Calu3 (cell line): ENCODE results near the gene GASK1A. TPM values are rescaled to one million over a fixed set of nuclear protein-coding genes. Genes with fewer than 3 reads are reported as not detected.
"Not testable (repeated sequence)": the region's sequence is repeated elsewhere in the genome, so short reads cannot be mapped to it uniquely, and the experiment has no call there.

Source experiments
- BruUV-seq: library from RNA; stranded (reverse); fragments of 400-500 nt; replicated peaks from 2 replicates; lab custom pipeline; 2021; lab: Mats Ljungman, UMichigan
- CTCF ChIA-PET: fragments of 300-600 bp; sonication (Branson Sonifier 250); formaldehyde crosslinking; loops from one replicate; lab custom pipeline; 2022; ENCODE audit warnings: antibody characterized with exemption; lab: Charles Lee
- DNase-seq: peaks from one replicate; pipeline ENCODE4 v3.0.0; 2022
- H3K27ac Mint-ChIP-seq: one replicate; pipeline ENCODE4 v1.8.0; 2022; ENCODE audit warnings: mixed read lengths; ENCODE audit not compliant: unreplicated experiment
- H3K27me3 Mint-ChIP-seq: one replicate; pipeline ENCODE4 v1.8.0; 2022; ENCODE audit warnings: mixed read lengths; ENCODE audit not compliant: unreplicated experiment
- H3K36me3 Mint-ChIP-seq: one replicate; pipeline ENCODE4 v1.8.0; 2022; ENCODE audit warnings: mild to moderate bottlenecking, moderate library complexity, mixed read lengths; ENCODE audit not compliant: insufficient read depth, unreplicated experiment
- H3K4me1 Mint-ChIP-seq: one replicate; pipeline ENCODE4 v1.8.0; 2022; ENCODE audit warnings: mild to moderate bottlenecking, low read depth, mixed read lengths; ENCODE audit not compliant: unreplicated experiment
- H3K4me3 Mint-ChIP-seq: one replicate; pipeline ENCODE4 v1.8.0; 2022; ENCODE audit warnings: mild to moderate bottlenecking, low read depth, moderate library complexity, mixed read lengths; ENCODE audit not compliant: unreplicated experiment
- H3K9me3 Mint-ChIP-seq: one replicate; pipeline ENCODE4 v1.8.0; 2022; ENCODE audit warnings: low read depth, mixed read lengths; ENCODE audit not compliant: unreplicated experiment
- CTCF ChIP-seq: fragments of 200-600 bp; IDR thresholded peaks from one replicate; pipeline ENCODE4 v1.8.0; 2022; ENCODE audit warnings: antibody characterized with exemption; ENCODE audit not compliant: unreplicated experiment
- intact Hi-C: fragments of 100-400 bp; cut with micrococcal nuclease; formaldehyde crosslinking; loops from one replicate; pipeline ENCODE4 v1.10.0; 2022; ENCODE audit not compliant: unreplicated experiment
- total RNA-seq: library from RNA; stranded (reverse); gene quantifications from 2 replicates; pipeline ENCODE4 v1.2.3, GENCODE V29; 2022

Gene GASK1A
- total RNA-seq, 1 experiment from 2014 or later: 2.3 TPM

DNA sequence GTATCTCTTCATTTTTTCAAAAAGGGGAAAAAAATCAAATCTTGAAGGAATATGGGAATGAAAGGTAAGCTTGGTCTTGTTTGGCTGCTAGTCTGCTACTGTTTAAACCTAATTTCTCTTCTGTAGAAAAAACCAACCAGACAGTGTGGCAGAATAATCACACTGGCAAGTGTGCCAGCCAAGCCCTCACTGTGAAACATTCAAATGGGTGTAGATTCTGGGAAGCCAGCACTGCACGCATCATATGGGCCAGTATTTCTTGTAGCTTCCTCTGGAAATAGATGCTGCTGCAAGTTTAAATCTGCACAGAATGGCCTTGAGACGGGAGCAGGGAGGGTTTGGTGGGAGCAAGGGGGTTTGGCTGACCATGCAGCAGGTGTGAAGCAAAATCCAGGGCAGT is 64.7 kb downstream of the GASK1A start:
- Mint-ChIP-seq H3K36me3 (no peaks in the 10 kb centered on the region), H3K9me3 (peaks cover 5% of the 10 kb centered on the region), H3K4me1 (no peaks in the 10 kb centered on the region), H3K4me3 (no peak overlapping the region), H3K27me3 (peaks cover 35% of the 10 kb centered on the region), H3K27ac (no peak overlapping the region)
- no TSS peak for BruUV-seq
- DNase-seq: no peak
- intact Hi-C loops: no loop called here
- CTCF ChIA-PET: no interaction called here
- no peak for TF ChIP-seq CTCF

DNA sequence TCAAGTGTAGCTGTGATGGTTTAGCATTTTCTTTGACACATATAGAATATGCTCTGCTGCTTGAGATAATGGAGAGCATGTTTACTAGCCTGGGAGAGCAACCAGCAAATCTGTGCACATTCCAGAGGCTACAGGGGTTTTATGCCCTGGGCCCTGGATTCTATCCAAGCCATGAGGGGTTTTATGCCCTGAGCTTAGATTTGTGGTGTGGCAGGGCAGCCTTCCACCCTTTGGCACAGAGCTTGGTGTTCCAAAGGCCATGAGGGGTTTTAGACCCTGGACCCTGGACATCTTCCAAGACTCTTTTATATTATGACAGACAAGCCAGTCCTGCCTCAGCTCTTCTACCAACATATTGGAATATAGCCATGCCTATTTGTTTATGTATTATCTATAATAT is 66.0 kb downstream of the GASK1A start:
- BruUV-seq, H3K9me3 Mint-ChIP-seq, H3K4me1 Mint-ChIP-seq, intact Hi-C loops, DNase-seq, H3K36me3 Mint-ChIP-seq, H3K27ac Mint-ChIP-seq, H3K4me3 Mint-ChIP-seq, CTCF ChIA-PET: not testable (repeated sequence)
- H3K27me3 Mint-ChIP-seq: peaks cover 39% of the 10 kb centered on the region

- Mint-ChIP-seq H3K36me3 (no peaks in the 10 kb centered on the region), H3K27ac (no peak overlapping the region), H3K27me3 (peaks cover 39% of the 10 kb centered on the region), H3K4me3 (no peak overlapping the region), H3K9me3 (peaks cover 7% of the 10 kb centered on the region), H3K4me1 (no peaks in the 10 kb centered on the region)
- TF ChIP-seq CTCF: no peak
- no TSS peak for BruUV-seq
- CTCF ChIA-PET: no interaction called here
- no peak for DNase-seq
- intact Hi-C loops: no loop called here
Observed at GRCh38 chr3:43046583-43046982, 67.5 kb downstream of the GASK1A start.

- no peak for DNase-seq
- Mint-ChIP-seq H3K27ac (no peak overlapping the region), H3K4me1 (no peaks in the 10 kb centered on the region), H3K9me3 (peaks cover 7% of the 10 kb centered on the region), H3K27me3 (peaks cover 58% of the 10 kb centered on the region), H3K36me3 (no peaks in the 10 kb centered on the region), H3K4me3 (no peak overlapping the region)
- intact Hi-C loops: no loop called here
- no peak for TF ChIP-seq CTCF
- CTCF ChIA-PET: interaction anchor here (0.6 kb wide), 1 partner anchor 36 kb away, joined by 4 read pairs; no protein-coding TSS in a partner anchor
- BruUV-seq: no TSS peak
Observed at GRCh38 chr3:43048470-43048869, 69.4 kb downstream of the GASK1A start.

DNA sequence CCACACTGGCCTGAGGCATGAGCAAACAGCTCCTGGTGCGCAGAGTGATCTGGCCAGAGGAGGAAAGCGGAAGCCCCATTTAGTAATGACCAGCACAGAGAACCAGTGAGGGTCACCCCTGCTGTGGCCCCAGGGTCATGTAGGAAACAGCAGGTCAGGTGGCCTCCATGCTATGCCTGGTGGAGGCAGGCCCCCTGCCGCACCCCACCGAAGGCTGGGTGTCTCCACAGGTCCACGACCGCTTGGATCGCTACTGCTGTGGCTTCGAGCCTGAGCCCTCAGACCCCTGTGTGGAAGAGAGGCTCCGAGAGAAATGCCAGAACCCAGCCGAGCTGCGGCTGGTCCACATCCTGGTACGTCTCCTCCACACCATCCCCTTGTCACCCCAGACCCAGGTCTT is 74.2 kb downstream of the GASK1A start:
- Mint-ChIP-seq H3K9me3 (peaks cover 2% of the 10 kb centered on the region), H3K4me3 (no peak overlapping the region), H3K36me3 (no peaks in the 10 kb centered on the region), H3K27ac (no peak overlapping the region), H3K4me1 (no peaks in the 10 kb centered on the region), H3K27me3 (peaks cover 44% of the 10 kb centered on the region)
- no peak for DNase-seq
- CTCF ChIA-PET: no interaction called here
- no peak for TF ChIP-seq CTCF
- intact Hi-C loops: no loop called here
- no TSS peak for BruUV-seq
